Natural killer cell (primary cell): ENCODE data around the gene ANGPTL4. TPM values are rescaled to one million over a fixed set of nuclear protein-coding genes. Genes with fewer than 3 reads are reported as not detected.
"Not testable (repeated sequence)": the region's sequence is repeated elsewhere in the genome, so short reads cannot be mapped to it uniquely, and the experiment has no call there.

Source experiments
- ATAC-seq, 3 donors: fragments of 150-1000 bp in 2 of 3; fragments of 200-7000 bp in 1 of 3; cut with Tn5 transposase; 1 replicate in 1 of 3; 2 replicates in 2 of 3; pipeline ENCODE4 v1.10.0; 2021; ENCODE audit warnings: mild to moderate bottlenecking in 2 of 3, moderate library complexity in 2 of 3
- DNase-seq, 2 donors: peaks; one replicate each; pipeline versions ENCODE4 v3.0.0 to v3.0.0-alpha.2; 2013 to 2021; ENCODE audit warnings: mixed read lengths in 1 of 2
- H3K27ac ChIP-seq: one replicate; pipeline ENCODE4 v1.5.1; 2013; ENCODE audit warnings: mild to moderate bottlenecking, low read length
- H3K27me3 ChIP-seq: one replicate; pipeline ENCODE4 v1.6.1; 2013; ENCODE audit warnings: low read length; ENCODE audit not compliant: control insufficient read depth, insufficient read depth
- H3K36me3 ChIP-seq: one replicate; pipeline ENCODE4 v1.6.1; 2013; ENCODE audit warnings: low read length; ENCODE audit not compliant: control insufficient read depth, insufficient read depth
- H3K4me1 ChIP-seq: one replicate; pipeline ENCODE4 v1.6.1; 2013; ENCODE audit warnings: low read length; ENCODE audit not compliant: control insufficient read depth, insufficient read depth
- H3K4me3 ChIP-seq: one replicate; pipeline ENCODE4 v1.5.1; 2013; ENCODE audit warnings: low read length
- H3K9me3 ChIP-seq: one replicate; pipeline ENCODE4 v1.6.1; 2013; ENCODE audit warnings: low read length; ENCODE audit not compliant: control insufficient read depth, insufficient read depth
- H3K27ac Mint-ChIP-seq, 2 donors: one replicate each; pipeline ENCODE4 v1.8.0; 2022; ENCODE audit warnings: mild to moderate bottlenecking in 2 of 2, mixed read lengths in 2 of 2, moderate library complexity in 1 of 2
- H3K27me3 Mint-ChIP-seq, 2 donors: one replicate each; pipeline ENCODE4 v1.8.0; 2022; ENCODE audit warnings: low read depth in 2 of 2, mixed read lengths in 2 of 2
- H3K36me3 Mint-ChIP-seq: one replicate; pipeline ENCODE4 v1.8.0; 2022; ENCODE audit warnings: mixed read lengths
- H3K4me1 Mint-ChIP-seq, 2 donors: one replicate each; pipeline ENCODE4 v1.8.0; 2022; ENCODE audit warnings: mixed read lengths in 2 of 2
- H3K4me3 Mint-ChIP-seq: one replicate; pipeline ENCODE4 v1.8.0; 2022; ENCODE audit warnings: mild to moderate bottlenecking, moderate library complexity, mixed read lengths
- H3K9me3 Mint-ChIP-seq, 2 donors: one replicate each; pipeline ENCODE4 v1.8.0; 2022; ENCODE audit warnings: mixed read lengths in 2 of 2
- WGBS: methylation state at CpG from one replicate; pipeline ENCODE4 v1.1.7; 2013; ENCODE audit warnings: missing lambda C conversion rate; ENCODE audit not compliant: insufficient coverage; 5-methylcytosine and 5-hydroxymethylcytosine counted together
- intact Hi-C: fragments of 100-400 bp; cut with micrococcal nuclease; formaldehyde crosslinking; loops from one replicate; pipeline ENCODE4 v1.14.2; 2022
- total RNA-seq, 4 donors: library from RNA; stranded (reverse); fragments of 120-200 nt in 1 of 4; gene quantifications; one replicate each; pipeline versions ENCODE4 v1.2.3 to v1.2.4, GENCODE V29; 2013 to 2022
- TF ChIP-seq, protein P1 (sequence below): fragments of 200-600 bp; IDR thresholded peaks from one replicate; pipeline ENCODE4 v1.8.0; 2022; ENCODE audit warnings: antibody characterized with exemption

The ANGPTL4 gene
- total RNA-seq, 3 donors from 2014 or later (not counting 1 experiment from before 2014, with no cell fraction given): not detected

GRCh38 chr19:8342316-8342683 lies 21.7 kb upstream of the ANGPTL4 start:
- Histone ChIP-seq H3K36me3 (no peaks in the 10 kb centered on the region), H3K4me1 (peaks cover 19% of the 10 kb centered on the region), H3K4me3 (no peak overlapping the region), H3K27me3 (no peaks in the 10 kb centered on the region), H3K9me3 (no peaks in the 10 kb centered on the region), H3K27ac (peak overlapping the region; percentile 60)
- ATAC-seq: no peak
- H3K4me3 Mint-ChIP-seq: peak overlapping the region; percentile 65
- H3K27ac Mint-ChIP-seq: peak overlapping the region; percentile 62 to 86
- no peaks in the 10 kb centered on the region for H3K9me3 Mint-ChIP-seq
- intact Hi-C loops: no loop called here
- no peaks in the 10 kb centered on the region for H3K27me3 Mint-ChIP-seq
- TF ChIP-seq, protein P1, sequence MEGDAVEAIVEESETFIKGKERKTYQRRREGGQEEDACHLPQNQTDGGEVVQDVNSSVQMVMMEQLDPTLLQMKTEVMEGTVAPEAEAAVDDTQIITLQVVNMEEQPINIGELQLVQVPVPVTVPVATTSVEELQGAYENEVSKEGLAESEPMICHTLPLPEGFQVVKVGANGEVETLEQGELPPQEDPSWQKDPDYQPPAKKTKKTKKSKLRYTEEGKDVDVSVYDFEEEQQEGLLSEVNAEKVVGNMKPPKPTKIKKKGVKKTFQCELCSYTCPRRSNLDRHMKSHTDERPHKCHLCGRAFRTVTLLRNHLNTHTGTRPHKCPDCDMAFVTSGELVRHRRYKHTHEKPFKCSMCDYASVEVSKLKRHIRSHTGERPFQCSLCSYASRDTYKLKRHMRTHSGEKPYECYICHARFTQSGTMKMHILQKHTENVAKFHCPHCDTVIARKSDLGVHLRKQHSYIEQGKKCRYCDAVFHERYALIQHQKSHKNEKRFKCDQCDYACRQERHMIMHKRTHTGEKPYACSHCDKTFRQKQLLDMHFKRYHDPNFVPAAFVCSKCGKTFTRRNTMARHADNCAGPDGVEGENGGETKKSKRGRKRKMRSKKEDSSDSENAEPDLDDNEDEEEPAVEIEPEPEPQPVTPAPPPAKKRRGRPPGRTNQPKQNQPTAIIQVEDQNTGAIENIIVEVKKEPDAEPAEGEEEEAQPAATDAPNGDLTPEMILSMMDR: no peak
- DNase-seq: no peak
- no peaks in the 10 kb centered on the region for H3K36me3 Mint-ChIP-seq
- 31% methylated on average over 14 of the region's 14 CpGs for WGBS
- H3K4me1 Mint-ChIP-seq: peaks cover 12 to 23% of the 10 kb centered on the region in 2 donors

DNA sequence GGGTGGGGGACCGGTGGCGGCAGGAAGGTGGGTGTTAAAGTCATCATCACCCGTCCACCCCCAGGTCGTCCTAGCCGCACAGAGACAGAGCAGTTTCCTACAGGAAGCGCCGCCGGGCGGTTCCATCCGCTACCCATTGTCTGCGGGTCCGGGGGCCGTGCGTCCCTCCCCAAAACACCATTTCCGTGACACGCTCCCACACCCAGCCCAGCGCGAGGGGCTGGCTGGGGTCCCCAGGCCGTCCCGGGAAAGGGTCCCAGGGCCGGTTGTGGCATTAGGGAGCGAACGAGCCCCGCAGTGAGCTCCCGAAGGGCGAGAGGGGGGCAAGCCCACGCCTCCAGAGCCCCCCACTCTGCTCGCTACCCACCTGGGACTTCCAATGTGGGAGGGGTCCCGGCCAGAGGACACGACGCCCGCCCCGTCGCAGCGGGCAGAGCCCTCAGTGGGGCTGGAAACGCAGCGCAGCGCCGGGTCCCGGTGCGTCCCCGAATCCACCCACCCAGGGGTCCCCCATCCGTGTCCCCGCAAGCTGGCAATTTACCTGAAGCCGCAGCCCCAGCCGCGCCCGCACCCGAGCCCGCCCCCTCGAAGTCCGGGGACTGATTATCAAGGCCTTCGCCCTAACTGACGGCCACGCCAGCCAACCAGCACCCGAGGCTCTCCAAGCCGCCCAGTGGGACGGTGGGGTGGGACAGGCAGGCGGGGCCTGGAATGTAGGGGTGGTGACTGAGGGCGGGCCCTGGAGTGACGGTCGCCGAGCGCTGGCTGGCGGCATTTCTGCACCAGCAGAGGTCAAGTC lies 21.1 kb upstream of the ANGPTL4 start, which contains the start of gene KANK3:
TSS of gene KANK3 (minus strand) at position 579 of the 799 bp plus-strand sequence. CDS start 5,434 bp downstream, outside the sequence.
- Histone ChIP-seq H3K4me1 (peaks cover 19% of the 10 kb centered on the region), H3K27ac (peak within 1 kb of the TSS; percentile 82), H3K27me3 (no peaks in the 10 kb centered on the region), H3K36me3 (no peaks in the 10 kb centered on the region), H3K4me3 (peak within 1 kb of the TSS; percentile 79), H3K9me3 (no peaks in the 10 kb centered on the region)
- H3K27ac Mint-ChIP-seq: peak within 1 kb of the TSS; percentile 62 to 86
- no peaks in the 10 kb centered on the region for H3K9me3 Mint-ChIP-seq
- ATAC-seq (peak; percentile 99), DNase-seq (peak; percentile 90 to 94)
- peak within 1 kb of the TSS; percentile 87 for H3K4me3 Mint-ChIP-seq
- peaks cover 12 to 23% of the 10 kb centered on the region in 2 donors for H3K4me1 Mint-ChIP-seq
- intact Hi-C loops: no loop called here
- 2% methylated on average over 65 of the region's 65 CpGs for WGBS
- TF ChIP-seq, protein P1: no peak
- H3K36me3 Mint-ChIP-seq: no peaks in the 10 kb centered on the region
- no peaks in the 10 kb centered on the region for H3K27me3 Mint-ChIP-seq

DNA sequence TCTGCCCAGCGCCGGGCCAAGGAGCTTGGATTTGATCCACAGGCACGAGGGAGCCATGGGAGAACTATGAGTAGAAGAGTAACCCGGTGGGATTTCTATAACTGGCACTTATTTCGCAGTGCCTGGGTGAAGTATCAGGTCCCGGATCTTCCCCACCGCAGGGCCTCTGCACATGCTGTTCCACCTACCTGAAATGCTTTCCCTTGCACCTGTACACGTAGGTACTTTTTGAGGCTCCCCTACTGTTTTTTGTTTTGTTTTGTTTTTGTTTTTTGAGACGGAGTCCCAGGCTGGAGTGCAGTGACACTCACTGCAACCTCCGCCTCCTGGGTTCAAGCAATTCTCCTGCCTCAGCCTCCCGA lies 20.5 kb upstream of the ANGPTL4 start:
- ATAC-seq (no peak), DNase-seq (no peak)
- Histone ChIP-seq H3K4me3 (peak overlapping the region; percentile 79), H3K27ac (no peak overlapping the region), H3K4me1 (peaks cover 19% of the 10 kb centered on the region), H3K9me3 (no peaks in the 10 kb centered on the region), H3K36me3 (no peaks in the 10 kb centered on the region), H3K27me3 (no peaks in the 10 kb centered on the region)
- H3K4me1 Mint-ChIP-seq: peaks cover 12 to 23% of the 10 kb centered on the region in 2 donors
- no peaks in the 10 kb centered on the region for H3K27me3 Mint-ChIP-seq
- WGBS: 48% methylated on average over 11 of the region's 11 CpGs
- no peaks in the 10 kb centered on the region for H3K36me3 Mint-ChIP-seq
- peak overlapping the region; percentile 87 for H3K4me3 Mint-ChIP-seq
- TF ChIP-seq, protein P1: no peak
- intact Hi-C loops: no loop called here
- no peaks in the 10 kb centered on the region for H3K9me3 Mint-ChIP-seq
- H3K27ac Mint-ChIP-seq: peak overlapping the region; percentile 43 to 86

- not testable (repeated sequence) for H3K27me3 ChIP-seq, H3K9me3 ChIP-seq, H3K27ac ChIP-seq, H3K4me3 ChIP-seq, H3K36me3 Mint-ChIP-seq, ATAC-seq, DNase-seq, H3K4me1 ChIP-seq, H3K4me3 Mint-ChIP-seq, H3K36me3 ChIP-seq, H3K9me3 Mint-ChIP-seq, H3K4me1 Mint-ChIP-seq, H3K27ac Mint-ChIP-seq
- 73% methylated on average over 5 of the region's 8 CpGs for WGBS
- peaks cover 15 to 18% of the 10 kb centered on the region in 2 donors for H3K27me3 Mint-ChIP-seq
- intact Hi-C loops: loop anchor here (5.0 kb wide), 1 partner anchor 232 kb away; no protein-coding TSS in a partner anchor
Observed at GRCh38 chr19:8349629-8350372, 14.2 kb upstream of the ANGPTL4 start.
